WI38 (cell line): Measurements from ENCODE around the gene TRIM39.
"Not testable (repeated sequence)": the region's sequence is repeated elsewhere in the genome, so short reads cannot be mapped to it uniquely, and the experiment has no call there.

Experiments used
- H3K4me3 ChIP-seq: 2 replicates; pipeline ENCODE4 v1.5.1; 2011; ENCODE audit warnings: low read depth, mild to moderate bottlenecking, control low read depth, low read length
- CTCF ChIP-seq: IDR thresholded peaks from 2 replicates; pipeline ENCODE4 v1.5.1; 2012; ENCODE audit warnings: low read depth, mild to moderate bottlenecking, control low read depth, low read length

TRIM39 gene

GRCh38 chr6:30363459-30363858 lies 36.7 kb downstream of the TRIM39 start:
- TF ChIP-seq CTCF = no peak
- no peak overlapping the region for H3K4me3 ChIP-seq

DNA sequence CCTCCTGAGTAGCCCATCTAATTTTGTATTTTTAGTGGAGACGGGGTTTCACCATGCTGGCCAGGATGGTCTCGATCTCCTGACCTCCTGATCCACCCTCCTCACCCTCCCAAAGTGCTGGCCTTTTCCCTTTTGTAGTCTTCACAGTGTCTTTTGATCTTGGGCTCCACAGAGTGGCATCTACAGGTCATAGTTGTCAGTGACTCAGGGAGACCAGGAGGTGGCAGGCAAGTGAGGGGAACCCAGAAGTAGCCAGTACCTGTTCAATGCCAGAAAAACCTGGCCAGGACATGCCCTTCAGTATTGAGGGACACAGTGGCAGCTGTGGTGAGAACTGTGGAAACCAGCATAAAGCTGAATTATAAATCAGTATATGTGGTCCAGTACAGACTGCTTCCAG lies 37.9 kb downstream of the TRIM39 start:
- no peak for TF ChIP-seq CTCF
- no peak overlapping the region for H3K4me3 ChIP-seq

DNA sequence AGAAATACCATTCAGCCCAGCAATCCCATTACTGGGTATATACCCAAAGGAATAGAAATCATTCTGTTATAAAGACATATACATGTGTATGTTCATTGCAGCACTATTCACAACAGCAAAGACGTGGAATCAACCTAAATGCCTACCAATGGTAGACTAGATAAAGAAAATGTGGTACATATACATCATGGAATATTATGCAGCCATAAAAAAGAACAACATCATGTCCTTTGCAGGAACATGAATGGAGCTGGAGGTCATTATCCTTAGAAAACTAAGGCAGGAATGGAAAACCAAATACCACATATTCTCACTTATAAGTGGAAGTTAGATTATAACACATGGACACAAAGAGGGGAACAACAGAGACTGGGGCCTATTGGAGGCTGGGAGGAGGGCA lies 42.6 kb downstream of the TRIM39 start:
- not testable (repeated sequence) for H3K4me3 ChIP-seq

DNA sequence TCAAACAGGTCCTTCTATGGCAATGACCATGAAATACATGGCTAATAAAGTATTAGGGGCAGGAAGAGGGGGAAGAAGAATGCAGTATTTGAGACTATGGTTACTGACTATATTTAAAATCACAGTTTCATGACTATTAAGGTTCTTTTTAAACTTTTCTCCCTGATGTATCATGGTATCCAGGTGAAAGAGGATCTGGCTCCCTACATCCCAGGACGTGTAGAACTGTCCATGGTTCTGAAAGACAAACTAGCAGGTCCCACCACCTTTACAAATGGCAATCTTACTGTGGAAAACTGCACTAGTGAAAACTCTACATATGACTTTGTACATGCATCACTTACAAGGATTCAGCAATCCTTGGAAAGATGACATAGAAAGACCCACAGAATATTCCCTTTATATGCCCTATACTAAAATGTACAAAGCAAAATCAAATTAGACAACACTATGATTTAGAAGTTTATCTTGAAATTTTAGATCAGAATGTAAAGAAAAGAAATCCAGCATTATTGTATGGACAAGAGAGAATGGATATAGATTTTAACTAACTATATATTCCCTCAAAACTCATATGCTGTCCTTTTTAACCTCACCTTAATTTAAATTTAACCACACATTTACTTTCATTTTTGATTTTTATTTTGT lies 51.7 kb downstream of the TRIM39 start:
- TF ChIP-seq CTCF = no peak
- no peak overlapping the region for H3K4me3 ChIP-seq

- no peak for TF ChIP-seq CTCF
- H3K4me3 ChIP-seq = no peak overlapping the region
Measured at GRCh38 chr6:30380464-30380863, 53.7 kb downstream of the TRIM39 start.

GRCh38 chr6:30386166-30386565 lies 59.4 kb downstream of the TRIM39 start:
- TF ChIP-seq CTCF = no peak
- no peak overlapping the region for H3K4me3 ChIP-seq

- no peak overlapping the region for H3K4me3 ChIP-seq
- no peak for TF ChIP-seq CTCF
Measured at GRCh38 chr6:30391240-30391639, 64.5 kb downstream of the TRIM39 start.
